ENCODE data around the gene CCDC154. TPM values are rescaled to one million over a fixed set of nuclear protein-coding genes. Genes with fewer than 3 reads are reported as not detected.

CCDC154 gene, protein sequence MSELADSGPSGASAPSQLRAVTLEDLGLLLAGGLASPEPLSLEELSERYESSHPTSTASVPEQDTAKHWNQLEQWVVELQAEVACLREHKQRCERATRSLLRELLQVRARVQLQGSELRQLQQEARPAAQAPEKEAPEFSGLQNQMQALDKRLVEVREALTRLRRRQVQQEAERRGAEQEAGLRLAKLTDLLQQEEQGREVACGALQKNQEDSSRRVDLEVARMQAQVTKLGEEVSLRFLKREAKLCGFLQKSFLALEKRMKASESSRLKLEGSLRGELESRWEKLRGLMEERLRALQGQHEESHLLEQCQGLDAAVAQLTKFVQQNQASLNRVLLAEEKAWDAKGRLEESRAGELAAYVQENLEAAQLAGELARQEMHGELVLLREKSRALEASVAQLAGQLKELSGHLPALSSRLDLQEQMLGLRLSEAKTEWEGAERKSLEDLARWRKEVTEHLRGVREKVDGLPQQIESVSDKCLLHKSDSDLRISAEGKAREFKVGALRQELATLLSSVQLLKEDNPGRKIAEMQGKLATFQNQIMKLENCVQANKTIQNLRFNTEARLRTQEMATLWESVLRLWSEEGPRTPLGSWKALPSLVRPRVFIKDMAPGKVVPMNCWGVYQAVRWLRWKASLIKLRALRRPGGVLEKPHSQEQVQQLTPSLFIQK
- polyA plus RNA-seq (2011; rRNA removed) (0.02 and 0.06 TPM in 2 replicates), polyA minus RNA-seq (2011; rRNA and poly(A)+ RNA removed) (not detected in 2 replicates)

DNA sequence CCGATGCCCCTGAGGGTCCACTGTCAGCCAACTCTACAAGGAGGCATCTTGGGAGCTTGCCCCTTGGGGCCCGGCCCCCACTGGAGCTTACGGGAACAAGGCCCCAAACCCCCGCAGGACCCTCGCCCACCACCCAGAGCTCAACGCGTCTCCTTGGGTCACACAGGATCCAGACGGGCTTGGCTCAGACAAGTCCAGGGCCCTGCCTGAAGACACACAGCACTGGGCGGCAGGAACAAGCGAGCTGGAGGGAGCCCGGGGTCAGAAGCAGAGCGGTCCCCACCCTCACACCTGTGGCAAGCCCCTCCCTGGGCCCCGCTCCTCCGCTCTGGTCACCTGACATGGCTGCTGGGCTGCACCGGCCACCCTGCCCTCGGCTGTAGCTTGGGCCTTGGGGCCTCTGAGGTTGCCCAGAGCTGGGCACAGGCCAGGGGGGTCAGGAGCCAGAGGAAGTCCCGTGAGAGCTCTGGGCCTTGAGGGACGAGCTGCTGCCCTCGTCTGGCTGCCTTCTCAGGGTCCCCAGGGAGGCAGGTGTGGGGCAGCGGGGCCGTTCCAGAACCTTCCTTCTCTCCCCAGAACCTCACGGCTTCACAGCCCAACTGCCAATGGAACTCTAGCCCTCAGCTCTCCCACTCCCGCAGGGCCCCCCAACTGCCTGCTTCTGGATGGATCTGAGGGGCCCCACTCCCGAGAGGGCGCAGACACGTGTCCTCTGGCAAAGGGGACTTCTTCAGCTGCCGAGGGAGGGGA lies at the start of gene CCDC154:
Gene CCDC154, minus strand, starts transcription at position 577 of the 750 bp plus-strand sequence. Its CDS starts 234 bp downstream, at position 343.
- no peak for DNase-seq (ENCODE audit: low read depth, low spot score)
- no peak for TF ChIP-seq CTCF (IDR thresholded peaks at IDR 0.05; ENCODE audit: low read depth, low read length)
- Histone ChIP-seq H3K9me3 (ENCODE audit: control insufficient read depth, insufficient read depth, low read length) (no peaks in the 10 kb centered on the region; the same call in 1 of the 2 replicates), H3K4me3 (ENCODE audit: low read depth, low read length) (no peak within 1 kb of the TSS), H3K27me3 (ENCODE audit: control insufficient read depth, insufficient read depth, low read length) (no peaks in the 10 kb centered on the region), H3K27ac (ENCODE audit: low read depth, low read length) (no peak within 1 kb of the TSS)
- CTCF ChIA-PET, result no interaction called here
- POLR2A ChIA-PET, result no interaction called here

DNA sequence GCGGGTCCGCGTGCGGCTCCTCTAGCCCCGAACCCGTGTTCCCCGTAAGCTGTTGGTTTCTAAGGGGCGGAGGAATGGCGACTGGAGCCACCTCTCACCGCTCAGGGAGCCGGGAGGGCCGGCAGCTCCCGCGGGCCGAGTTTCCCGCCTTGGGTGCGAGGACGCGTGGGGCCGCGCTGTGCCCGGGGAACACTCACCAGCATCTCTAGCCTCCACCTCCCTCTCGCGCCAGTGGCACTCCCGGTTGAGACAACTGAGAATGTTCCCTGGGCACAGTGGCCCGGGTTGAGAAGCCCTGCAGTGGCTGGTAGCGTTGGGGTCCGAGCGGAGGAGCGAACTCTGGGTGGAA lies 49.4 kb upstream of the CCDC154 start:
- ChIA-PET POLR2A (interaction anchor here (1.1 to 1.4 kb wide), 2 partner anchors 73 to 184 kb away, joined by 3 read pairs; partner anchors contain the start of gene JPT2), CTCF (interaction anchor here (1.3 kb wide), 1 partner anchor 22 kb away, joined by 6 read pairs; no protein-coding TSS in a partner anchor)
- no peaks in the 10 kb centered on the region for H3K27me3 ChIP-seq (ENCODE audit: control insufficient read depth, insufficient read depth, low read length)
- H3K4me3 ChIP-seq (ENCODE audit: low read depth, low read length), result peak overlapping the region; percentile 75
- no peak for TF ChIP-seq CTCF (IDR thresholded peaks at IDR 0.05; ENCODE audit: low read depth, low read length)
- no peaks in the 10 kb centered on the region; the same call in 1 of the 2 replicates for H3K9me3 ChIP-seq (ENCODE audit: control insufficient read depth, insufficient read depth, low read length)
- DNase-seq (ENCODE audit: low read depth, low spot score), result no peak
- no peak overlapping the region for H3K27ac ChIP-seq (ENCODE audit: low read depth, low read length)

- no peaks in the 10 kb centered on the region for H3K27me3 ChIP-seq (ENCODE audit: control insufficient read depth, insufficient read depth, low read length)
- POLR2A ChIA-PET, result interaction anchor here (1.1 kb wide), 1 partner anchor 72 kb away, joined by 3 read pairs; no protein-coding TSS in a partner anchor
- TF ChIP-seq CTCF (IDR thresholded peaks at IDR 0.05; ENCODE audit: low read depth, low read length), result no peak
- H3K4me3 ChIP-seq (ENCODE audit: low read depth, low read length), result peak within 1 kb of the TSS; percentile 75
- peak within 1 kb of the TSS; percentile 47 for H3K27ac ChIP-seq (ENCODE audit: low read depth, low read length)
- H3K9me3 ChIP-seq (ENCODE audit: control insufficient read depth, insufficient read depth, low read length), result no peaks in the 10 kb centered on the region; the same call in 1 of the 2 replicates
- CTCF ChIA-PET, result interaction anchor here (1.3 kb wide), 1 partner anchor 22 kb away, joined by 6 read pairs; no protein-coding TSS in a partner anchor
- peak; percentile 42 for DNase-seq (ENCODE audit: low read depth, low spot score)
These were observed 48.8 kb upstream of the CCDC154 start, which contains the start of gene TELO2 for GRCh38 chr16:1492923-1493745. Gene TELO2, plus strand, starts transcription at chr16:1493360. Its CDS starts 922 bp downstream, at chr16:1494282.

DNA sequence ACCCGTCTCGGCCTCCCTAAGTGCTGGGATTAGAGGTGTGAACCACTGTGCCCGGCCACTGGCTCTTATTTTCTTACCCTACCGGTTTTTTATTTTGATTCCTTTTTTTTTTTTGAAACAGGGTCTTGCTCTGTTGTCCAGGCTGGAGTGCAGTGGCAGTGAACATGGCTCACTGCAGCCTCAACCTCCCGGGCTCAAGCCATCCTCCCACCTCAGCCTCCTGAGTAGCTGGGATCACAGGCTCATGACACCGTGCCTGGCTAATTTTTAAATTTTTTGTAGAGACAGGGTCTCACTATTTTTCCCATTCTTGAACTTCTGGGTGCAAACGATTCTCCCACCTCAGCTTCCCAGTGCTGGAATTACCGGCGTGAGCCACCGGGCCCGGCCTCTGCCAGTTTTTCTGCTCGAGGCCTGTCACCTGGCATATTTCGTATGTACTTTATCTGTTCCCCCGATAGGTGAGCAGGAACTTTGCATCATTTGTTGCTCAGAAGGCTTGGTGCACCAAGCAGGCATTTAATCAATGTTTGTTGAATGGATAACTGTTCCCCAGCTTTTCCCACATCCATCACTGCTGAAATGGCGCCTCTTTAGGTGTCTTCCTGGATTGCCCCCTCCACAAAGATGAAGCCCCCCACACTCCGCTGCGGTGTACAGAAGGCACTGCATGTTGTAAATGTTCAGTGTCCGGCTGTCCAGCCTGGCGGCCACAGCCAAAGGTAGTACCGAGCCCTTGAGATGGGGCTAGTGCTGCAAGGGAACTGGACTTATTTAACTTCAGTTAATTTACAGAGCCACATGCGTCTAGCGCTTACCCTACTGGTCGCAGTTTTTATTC lies 47.9 kb upstream of the CCDC154 start:
- CTCF ChIA-PET, result interaction anchor here (0.7 kb wide), 1 partner anchor 816 kb away, joined by 3 read pairs; no protein-coding TSS in a partner anchor
- POLR2A ChIA-PET, result no interaction called here
- Histone ChIP-seq H3K4me3 (ENCODE audit: low read depth, low read length) (no peak overlapping the region), H3K27me3 (ENCODE audit: control insufficient read depth, insufficient read depth, low read length) (no peaks in the 10 kb centered on the region), H3K9me3 (ENCODE audit: control insufficient read depth, insufficient read depth, low read length) (no peaks in the 10 kb centered on the region; the same call in 1 of the 2 replicates), H3K27ac (ENCODE audit: low read depth, low read length) (peak overlapping the region; percentile 31)
- no peak for TF ChIP-seq CTCF (IDR thresholded peaks at IDR 0.05; ENCODE audit: low read depth, low read length)
- DNase-seq (ENCODE audit: low read depth, low spot score), result no peak

Data from AG04450 (cell line).